IMR-90 (cell line): ENCODE measurements around the gene OXNAD1. TPM values are rescaled to one million over a fixed set of nuclear protein-coding genes. Genes with fewer than 3 reads are reported as not detected.

Source experiments
- ATAC-seq: fragments of 200-7000 bp; cut with Tn5 transposase; 2 replicates; pipeline ENCODE4 v1.9.1; 2020; ENCODE audit warnings: low read depth, mild to moderate bottlenecking, moderate library complexity
- BruUV-seq: library from RNA; stranded (reverse); fragments of 400-500 nt; replicated peaks from 2 replicates; lab custom pipeline; 2021; lab: Mats Ljungman, UMichigan
- CTCF ChIA-PET: fragments of 300-600 bp; formaldehyde crosslinking; extraction: SDS; loops from one replicate; lab custom pipeline; 2021; ENCODE audit warnings: antibody characterized with exemption; lab: Yijun Ruan, JAX
- POLR2A ChIA-PET: fragments of 300-600 bp; sonication (Branson Sonifier 250); formaldehyde crosslinking; loops from one replicate; lab custom pipeline; 2022; ENCODE audit warnings: antibody characterized with exemption; ENCODE audit not compliant: unreplicated experiment; lab: Charles Lee
- DNase-seq: peaks from one replicate; pipeline ENCODE4 v3.0.0; 2013
- H2AFZ ChIP-seq: replicated peaks from 2 replicates; pipeline ENCODE3; 2013; ENCODE audit warnings: low read length, mild to moderate bottlenecking; ENCODE audit not compliant: poor library complexity
- H2AK5ac ChIP-seq: 2 replicates; pipeline ENCODE4 v1.6.1; 2013; ENCODE audit warnings: low read depth, low read length, inconsistent platforms
- H2AK9ac ChIP-seq: replicated peaks from 2 replicates; pipeline ENCODE3; 2013; ENCODE audit warnings: mild to moderate bottlenecking, low read depth, low read length, moderate library complexity; ENCODE audit not compliant: poor library complexity
- H2BK120ac ChIP-seq: 2 replicates; pipeline ENCODE4 v1.6.1; 2013; ENCODE audit warnings: low read depth, low read length, inconsistent platforms
- H2BK15ac ChIP-seq: 3 replicates; pipeline ENCODE4 v1.6.1; 2013; ENCODE audit warnings: low read depth, low read length, inconsistent platforms
- H2BK20ac ChIP-seq: 2 replicates; pipeline ENCODE4 v1.6.1; 2013; ENCODE audit warnings: low read depth, mild to moderate bottlenecking, inconsistent platforms, low read length, moderate library complexity
- H2BK5ac ChIP-seq: 2 replicates; pipeline ENCODE4 v1.6.1; 2013; ENCODE audit warnings: mild to moderate bottlenecking, low read depth, low read length, inconsistent platforms; ENCODE audit not compliant: poor library complexity, severe bottlenecking
- H3K14ac ChIP-seq: replicated peaks from 2 replicates; pipeline ENCODE4 v1.6.1; 2013; ENCODE audit warnings: low read depth, low read length, inconsistent platforms
- H3K18ac ChIP-seq: 2 replicates; pipeline ENCODE4 v1.6.1; 2013; ENCODE audit warnings: low read depth, low read length, control low read depth
- H3K23ac ChIP-seq: 2 replicates; pipeline ENCODE4 v1.6.1; 2013; ENCODE audit warnings: low read depth, low read length, inconsistent platforms
- H3K27ac ChIP-seq: 2 replicates; pipeline ENCODE4 v1.5.1; 2013; ENCODE audit warnings: mild to moderate bottlenecking, control low read depth, low read length; ENCODE audit not compliant: insufficient read depth
- H3K27me3 ChIP-seq: 2 replicates; pipeline ENCODE4 v1.6.1; 2013; ENCODE audit warnings: low read length; ENCODE audit not compliant: control insufficient read depth, insufficient read depth
- H3K36me3 ChIP-seq: 2 replicates; pipeline ENCODE4 v1.6.1; 2013; ENCODE audit warnings: low read length, mixed read lengths; ENCODE audit not compliant: control insufficient read depth, insufficient read depth
- H3K4ac ChIP-seq: 2 replicates; pipeline ENCODE4 v1.6.1; 2013; ENCODE audit warnings: low read depth, low read length, inconsistent platforms
- H3K4me1 ChIP-seq: 2 replicates; pipeline ENCODE4 v1.6.1; 2013; ENCODE audit warnings: low read length, mixed read lengths; ENCODE audit not compliant: control insufficient read depth, insufficient read depth
- H3K4me2 ChIP-seq: 2 replicates; pipeline ENCODE4 v1.6.1; 2013; ENCODE audit warnings: low read depth, mild to moderate bottlenecking, control low read depth, low read length, moderate library complexity
- H3K4me3 ChIP-seq: 2 replicates; pipeline ENCODE4 v1.5.1; 2013; ENCODE audit warnings: low read depth, mild to moderate bottlenecking, control low read depth, low read length, moderate library complexity; ENCODE audit not compliant: insufficient read depth
- H3K56ac ChIP-seq: 2 replicates; pipeline ENCODE4 v1.6.1; 2013; ENCODE audit warnings: low read length, inconsistent platforms; ENCODE audit not compliant: insufficient read depth; ENCODE audit errors: extremely low read depth
- H3K79me1 ChIP-seq, 2 experiments: 2 replicates each; pipeline ENCODE4 v1.6.1; 2013; ENCODE audit warnings: low read length in 2 of 2, inconsistent platforms in 1 of 2, low read depth in 1 of 2
- H3K9ac ChIP-seq: 2 replicates; pipeline ENCODE4 v1.6.1; 2013; ENCODE audit warnings: low read depth, low read length, control low read depth
- H3K9me1 ChIP-seq: 2 replicates; pipeline ENCODE4 v1.6.1; 2013; ENCODE audit warnings: low read length, inconsistent platforms; ENCODE audit not compliant: insufficient read depth
- H3K9me3 ChIP-seq: 2 replicates; pipeline ENCODE4 v1.6.1; 2013; ENCODE audit warnings: low read length; ENCODE audit not compliant: control insufficient read depth, insufficient read depth
- H4K20me1 ChIP-seq: 2 replicates; pipeline ENCODE4 v1.6.1; 2013; ENCODE audit warnings: low read length, inconsistent platforms; ENCODE audit not compliant: insufficient read depth
- H4K5ac ChIP-seq: 2 replicates; pipeline ENCODE4 v1.6.1; 2013; ENCODE audit warnings: mild to moderate bottlenecking, low read depth, low read length, control low read depth
- H4K8ac ChIP-seq, 2 experiments: 2 replicates each; pipeline ENCODE4 v1.6.1; 2013; ENCODE audit warnings: low read depth in 2 of 2, low read length in 2 of 2, control low read depth in 1 of 2, inconsistent platforms in 1 of 2
- H4K91ac ChIP-seq: 2 replicates; pipeline ENCODE4 v1.6.1; 2013; ENCODE audit warnings: low read depth, low read length, inconsistent platforms; ENCODE audit not compliant: insufficient read depth
- BHLHE40 ChIP-seq: fragments of 150-350 bp; IDR thresholded peaks from 2 replicates; pipeline ENCODE4 v1.6.1; 2016; ENCODE audit warnings: mild to moderate bottlenecking, low read depth, low read length
- MXI1 ChIP-seq: IDR thresholded peaks from 2 replicates; pipeline ENCODE4 v1.6.1; 2012; ENCODE audit warnings: low read depth, mild to moderate bottlenecking, low read length, moderate library complexity, borderline replicate concordance
- POLR2A ChIP-seq: IDR thresholded peaks from 2 replicates; pipeline ENCODE4 v1.6.1; 2012; ENCODE audit warnings: mild to moderate bottlenecking, low read depth, low read length
- SMC3 ChIP-seq: fragments of 150-350 bp; IDR thresholded peaks from 2 replicates; pipeline ENCODE4 v1.6.1; 2016; ENCODE audit warnings: low read depth, mild to moderate bottlenecking, antibody characterized with exemption, low read length, moderate library complexity
- WGBS, 2 experiments: methylation state at CpG; one replicate each; pipeline versions ENCODE4 v1.1.5 to v1.1.7; 2013; ENCODE audit warnings: missing lambda C conversion rate in 2 of 2; ENCODE audit not compliant: insufficient read length in 1 of 2; ENCODE audit errors: extremely low coverage in 2 of 2; 5-methylcytosine and 5-hydroxymethylcytosine counted together
- dilution Hi-C: fragments of 300-500 bp; cut with HindIII; formaldehyde crosslinking; loops from one replicate; pipeline ENCODE4 v1.14.3; 2018; ENCODE audit warnings: low sequenced_read_pairs; ENCODE audit not compliant: unreplicated experiment
- in situ Hi-C: fragments of 300-500 bp; cut with MboI; formaldehyde crosslinking; loops from 3 replicates; pipeline ENCODE4 v1.14.3; 2019; ENCODE audit warnings: low sequenced_read_pairs, inconsistent platforms, mixed read lengths
- intact Hi-C: fragments of 100-400 bp; cut with micrococcal nuclease; formaldehyde crosslinking; loops from 2 replicates; pipeline ENCODE4 v1.10.0; 2022
- polyA plus RNA-seq, 3 experiments: library from polyadenylated mRNA; depleted of rRNA; stranded (reverse); fragments of >200 nt; gene quantifications; 2 replicates each; pipeline ENCODE4 v1.2.3, GENCODE V29; 2012; ENCODE audit warnings: low replicate concordance in 1 of 3
- total RNA-seq: library from RNA; depleted of rRNA; stranded (reverse); fragments of >200 nt; gene quantifications from 2 replicates; pipeline ENCODE4 v1.2.3, GENCODE V29; 2012
- TF ChIP-seq, protein P1 (sequence below): fragments of 150-350 bp; IDR thresholded peaks from 2 replicates; pipeline ENCODE4 v1.6.1; 2017; ENCODE audit warnings: mild to moderate bottlenecking, antibody characterized with exemption, low read length, low read depth

OXNAD1 gene
- total and polyA plus RNA-seq, 2 of the 4 experiments (the other 2 are of a cell fraction), result 6.2 to 11.3 TPM

- H3K23ac ChIP-seq, result no peak overlapping the region
- no peak overlapping the region for H2AFZ ChIP-seq
- peaks cover 29% of the 10 kb centered on the region for H3K36me3 ChIP-seq
- no peak overlapping the region for H3K9ac ChIP-seq
- no peak overlapping the region for H2BK5ac ChIP-seq
- no peaks in the 10 kb centered on the region; the same call in 1 of the 2 replicates for H4K20me1 ChIP-seq
- no peak overlapping the region for H2AK9ac ChIP-seq
- CTCF ChIA-PET, result interaction anchor here (0.8 kb wide), 1 partner anchor 1277 kb away, joined by 4 read pairs; no protein-coding TSS in a partner anchor
- no peak overlapping the region for H3K56ac ChIP-seq
- TF ChIP-seq BHLHE40, result no peak
- no peak for TF ChIP-seq SMC3
- no peak for TF ChIP-seq MXI1
- TF ChIP-seq, protein P1, sequence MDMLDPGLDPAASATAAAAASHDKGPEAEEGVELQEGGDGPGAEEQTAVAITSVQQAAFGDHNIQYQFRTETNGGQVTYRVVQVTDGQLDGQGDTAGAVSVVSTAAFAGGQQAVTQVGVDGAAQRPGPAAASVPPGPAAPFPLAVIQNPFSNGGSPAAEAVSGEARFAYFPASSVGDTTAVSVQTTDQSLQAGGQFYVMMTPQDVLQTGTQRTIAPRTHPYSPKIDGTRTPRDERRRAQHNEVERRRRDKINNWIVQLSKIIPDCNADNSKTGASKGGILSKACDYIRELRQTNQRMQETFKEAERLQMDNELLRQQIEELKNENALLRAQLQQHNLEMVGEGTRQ, result no peak
- TF ChIP-seq POLR2A, result no peak
- WGBS, 2 experiments, result no CpG with 5 or more reads among the region's 6 CpGs
- no peak overlapping the region for H3K14ac ChIP-seq
- H4K8ac ChIP-seq, result no peak overlapping the region
- no peak overlapping the region for H4K5ac ChIP-seq
- peaks cover 18% of the 10 kb centered on the region for H3K9me1 ChIP-seq
- DNase-seq, result no peak
- peaks cover 6% of the 10 kb centered on the region for H3K4me1 ChIP-seq
- peaks cover 3% of the 10 kb centered on the region; the same call in 1 of the 2 replicates for H3K9me3 ChIP-seq
- intact Hi-C loops, result no loop called here
- in situ Hi-C loops, result no loop called here
- no peak overlapping the region for H3K4me2 ChIP-seq
- H3K4me3 ChIP-seq, result no peak overlapping the region
- H2BK20ac ChIP-seq, result no peak overlapping the region
- no peaks in the 10 kb centered on the region for H3K27me3 ChIP-seq
- H4K91ac ChIP-seq, result no peak overlapping the region
- no peak overlapping the region; the same call in 1 of the 2 replicates for H3K18ac ChIP-seq
- no peak overlapping the region for H2BK120ac ChIP-seq
- POLR2A ChIA-PET, result no interaction called here
- ATAC-seq, result no peak
- H3K79me1 ChIP-seq, result peaks cover 17 to 50% of the 10 kb centered on the region in 2 experiments
- no peak overlapping the region for H3K4ac ChIP-seq
- no peak overlapping the region for H2BK15ac ChIP-seq
- dilution Hi-C loops, result no loop called here
- no peak overlapping the region for H2AK5ac ChIP-seq
- H3K27ac ChIP-seq, result no peak overlapping the region
- BruUV-seq, result no TSS peak
Measured at GRCh38 chr3:16328124-16328523, 63.1 kb downstream of the OXNAD1 start.
